GM21737 (cell line): ENCODE results near the gene GLRX.

Source experiments
- ATAC-seq: cut with Tn5 transposase; IDR thresholded peaks from one replicate; pipeline ENCODE4 v1.9.1; 2021; ENCODE audit warnings: mild to moderate bottlenecking, moderate library complexity; ENCODE audit not compliant: unreplicated experiment

The GLRX gene, protein sequence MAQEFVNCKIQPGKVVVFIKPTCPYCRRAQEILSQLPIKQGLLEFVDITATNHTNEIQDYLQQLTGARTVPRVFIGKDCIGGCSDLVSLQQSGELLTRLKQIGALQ

DNA sequence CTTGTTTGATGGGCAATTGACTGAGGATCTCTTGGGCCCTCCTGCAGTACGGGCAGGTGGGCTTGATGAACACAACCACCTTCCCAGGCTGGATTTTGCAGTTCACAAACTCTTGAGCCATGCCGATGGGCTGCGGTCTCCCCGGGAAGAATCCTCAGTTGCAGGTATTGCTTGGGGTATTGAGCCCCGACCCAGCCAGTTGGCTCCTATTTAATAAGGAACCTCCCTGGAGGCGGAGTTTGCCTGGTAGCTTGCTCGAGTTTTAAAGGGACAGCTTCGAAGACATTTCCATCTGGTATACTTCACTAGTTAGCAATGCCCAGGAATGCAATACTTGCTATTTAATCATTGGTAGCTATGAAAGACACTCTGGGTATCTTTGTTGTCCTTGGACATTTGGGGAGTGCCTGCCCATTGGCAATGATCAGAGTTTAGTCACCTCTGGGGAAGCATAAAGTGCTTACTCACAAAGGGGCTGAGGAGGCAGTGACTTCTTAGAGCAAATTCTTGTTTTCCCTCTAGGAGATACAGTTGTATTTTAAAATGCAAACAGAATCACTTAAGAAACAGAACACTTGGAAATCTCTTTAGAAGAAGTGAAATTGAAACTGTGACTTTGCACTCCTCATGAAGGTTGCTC, at the start of gene GLRX:
TSS of gene GLRX (minus strand) at position 185 of the 640 bp plus-strand sequence. CDS start at position 121, 64 bp downstream.
- ATAC-seq, result peak; percentile 52

DNA sequence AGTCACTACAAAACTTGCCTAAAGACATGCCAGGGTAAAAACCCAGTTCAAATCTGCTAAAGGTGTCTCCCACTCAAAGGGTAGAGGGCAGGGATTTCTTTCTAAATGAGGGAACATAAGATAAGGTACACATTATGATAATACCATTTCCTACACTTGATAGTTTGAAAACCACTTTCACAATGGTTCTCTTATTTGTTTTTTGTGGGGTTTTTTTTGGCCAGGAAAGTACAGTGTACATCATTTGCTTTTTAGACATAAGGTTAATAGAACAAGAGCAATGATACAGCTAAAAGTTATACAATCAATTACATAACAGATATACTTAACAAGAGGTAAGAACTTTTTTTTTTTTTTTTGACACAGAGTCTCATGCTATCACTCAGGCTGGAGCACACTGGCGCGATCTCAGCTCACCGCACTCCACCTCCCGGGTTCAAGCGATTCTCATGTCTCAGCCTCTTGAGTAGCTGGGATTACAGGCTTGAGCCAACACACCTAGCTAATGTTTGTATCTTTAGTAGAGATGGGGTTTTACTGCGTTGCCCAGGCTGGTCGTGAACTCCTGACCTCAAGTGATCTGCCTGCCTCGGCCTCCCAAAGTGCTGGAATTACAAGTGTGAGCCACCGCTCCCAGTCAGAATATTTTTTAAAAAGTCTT, 48.8 kb upstream of the GLRX start:
- ATAC-seq, result no peak

DNA sequence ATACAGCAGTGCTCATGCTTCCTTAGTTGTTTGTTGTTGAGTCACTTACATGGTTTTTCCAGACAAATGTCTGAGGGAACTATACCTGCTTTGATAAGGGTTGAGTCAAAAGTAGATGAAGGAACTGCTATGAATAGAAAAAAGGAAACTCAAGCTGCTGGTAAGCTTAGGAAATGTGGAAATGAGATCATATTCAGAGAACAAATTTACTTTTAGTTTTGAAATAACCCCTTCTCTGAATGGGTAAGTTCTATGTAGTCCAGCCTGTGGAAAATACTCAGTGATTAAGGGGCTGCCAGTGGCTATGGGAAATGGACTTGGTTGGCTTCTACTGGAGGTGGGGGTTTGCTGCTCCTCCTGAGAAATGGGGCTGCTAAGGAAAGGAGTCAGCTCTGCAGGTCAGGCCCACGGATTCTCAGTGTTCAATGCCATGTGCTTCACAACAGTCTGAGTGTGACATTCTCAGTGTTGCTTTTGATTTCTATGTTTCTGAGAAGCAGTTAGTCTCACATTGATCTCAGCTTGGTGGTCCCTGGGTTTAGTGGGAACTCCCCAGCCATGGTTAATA, 47.7 kb upstream of the GLRX start:
- ATAC-seq, result peak; percentile 55

DNA sequence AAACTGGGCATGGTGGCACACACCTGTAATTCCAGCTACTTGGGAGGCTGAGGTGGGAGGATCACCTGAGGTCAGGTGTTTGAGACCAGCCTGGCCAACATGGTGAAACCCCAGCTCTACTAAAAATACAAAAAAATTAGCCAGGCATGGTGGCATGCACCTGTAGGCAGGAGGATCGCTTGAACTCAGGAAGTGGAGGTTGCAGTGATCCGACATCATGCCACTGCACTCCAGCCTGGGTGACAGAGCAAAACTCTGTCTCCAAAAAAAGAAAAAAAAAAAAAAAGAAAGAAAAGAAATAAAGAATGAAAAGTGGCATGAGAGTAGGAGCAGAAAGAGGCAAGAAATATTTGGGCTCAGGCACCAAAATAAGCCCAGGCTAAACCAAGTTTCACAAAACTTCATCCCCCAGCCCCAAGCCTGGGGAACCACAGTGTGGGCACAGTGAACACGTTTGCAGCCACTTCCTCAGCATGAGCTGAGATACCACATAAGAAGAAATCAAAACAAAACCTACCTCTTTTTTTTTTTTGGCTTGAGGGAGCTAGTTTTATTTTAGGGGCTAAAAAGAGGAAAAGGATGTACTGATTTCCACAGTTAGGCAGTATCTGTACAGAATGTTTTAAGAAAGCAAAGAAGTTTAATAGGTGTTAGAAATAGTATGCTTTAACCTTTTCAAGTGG, 46.8 kb upstream of the GLRX start:
- peak; percentile 52 for ATAC-seq

DNA sequence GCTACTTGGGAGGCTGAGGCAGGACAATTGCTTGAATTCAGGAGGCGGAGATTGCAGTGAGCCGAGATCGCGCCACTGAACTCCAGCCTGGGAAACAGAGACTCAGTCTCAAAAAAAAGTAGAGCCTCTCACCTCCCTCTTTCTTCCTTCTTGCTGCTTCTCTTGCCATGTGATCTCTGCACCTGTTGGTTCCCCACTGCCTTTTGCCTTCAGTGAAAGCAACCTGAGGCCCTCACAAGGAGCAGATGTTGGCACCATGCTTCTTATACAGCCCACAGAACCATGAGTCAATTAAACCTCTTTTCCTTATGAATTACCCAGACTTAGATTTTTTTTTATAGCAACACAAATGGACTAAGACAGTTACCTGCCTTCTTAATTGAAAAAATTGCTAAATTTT, 45.6 kb upstream of the GLRX start:
- no peak for ATAC-seq

DNA sequence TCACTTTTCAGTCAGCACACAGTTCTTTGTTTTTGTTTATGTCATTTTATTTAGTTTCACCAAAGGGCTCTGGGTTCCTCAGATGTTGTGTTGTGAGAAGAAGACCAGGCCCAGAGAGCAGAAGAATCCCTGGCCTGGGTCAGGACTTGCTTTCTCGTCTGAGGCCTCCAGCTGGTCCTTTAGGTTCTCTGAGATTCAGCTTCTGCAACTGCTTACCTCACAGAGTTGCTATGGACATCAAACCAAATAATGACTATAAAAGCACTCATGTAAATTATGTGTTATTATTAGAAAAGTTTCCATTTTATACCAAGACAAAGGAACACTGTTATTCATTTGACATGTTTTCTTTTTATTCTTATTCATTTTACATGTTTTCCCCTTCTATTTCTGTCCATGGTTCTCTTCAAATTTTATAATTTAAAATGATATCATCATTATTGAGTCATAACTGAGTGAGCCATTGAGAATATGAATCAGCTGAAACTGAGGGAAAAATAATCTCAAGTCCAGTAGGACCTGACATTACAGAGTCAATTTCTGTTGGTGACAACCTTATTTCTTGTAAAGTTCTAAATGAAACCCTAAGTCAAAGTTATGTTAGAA, 44.0 kb upstream of the GLRX start:
- no peak for ATAC-seq

DNA sequence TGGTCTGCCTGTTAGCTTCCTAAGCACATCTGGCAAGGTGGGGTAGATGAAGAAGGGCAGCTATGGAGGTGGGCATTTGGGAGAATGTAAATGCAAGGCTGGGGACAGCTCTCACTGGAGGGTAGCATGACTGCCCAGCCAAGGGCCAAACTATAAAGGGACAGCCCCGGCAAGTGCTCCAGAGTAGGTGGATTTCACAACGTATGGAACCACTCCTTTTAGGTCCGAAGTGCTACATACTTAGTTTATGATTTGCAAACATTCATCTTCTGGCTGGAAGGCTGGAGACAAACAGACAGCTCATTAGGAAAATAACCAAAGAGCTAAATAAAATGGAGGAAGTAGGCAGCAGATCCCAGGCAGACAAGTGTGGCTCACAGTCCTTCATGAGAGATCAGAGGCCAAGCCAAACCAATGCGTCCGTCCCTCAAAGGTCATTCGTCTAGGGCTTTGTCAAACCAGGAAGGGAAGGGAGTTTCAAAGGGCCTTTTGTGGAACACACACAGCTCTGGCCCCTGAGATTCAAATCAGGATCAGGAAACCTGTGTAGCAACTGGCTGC, 42.5 kb upstream of the GLRX start:
- no peak for ATAC-seq

DNA sequence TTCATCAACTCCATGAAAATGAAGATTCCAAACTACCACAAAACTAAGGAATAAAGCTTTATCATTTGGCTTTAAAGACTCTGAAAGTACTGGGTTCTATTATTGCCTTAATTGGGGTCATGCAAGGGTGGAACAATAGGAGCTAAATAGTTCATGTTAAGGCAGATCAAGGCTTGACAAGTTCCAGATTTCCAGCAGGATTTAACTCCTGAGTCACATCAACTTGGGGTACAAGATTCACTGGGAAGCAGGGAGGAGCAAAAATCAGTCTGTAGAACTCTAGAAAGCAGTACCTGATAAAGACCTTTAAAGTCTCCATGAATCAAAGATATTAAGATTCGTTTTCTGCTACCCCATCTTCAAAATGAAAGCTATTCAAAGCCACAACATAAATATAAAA, 41.9 kb upstream of the GLRX start:
- ATAC-seq, result no peak

DNA sequence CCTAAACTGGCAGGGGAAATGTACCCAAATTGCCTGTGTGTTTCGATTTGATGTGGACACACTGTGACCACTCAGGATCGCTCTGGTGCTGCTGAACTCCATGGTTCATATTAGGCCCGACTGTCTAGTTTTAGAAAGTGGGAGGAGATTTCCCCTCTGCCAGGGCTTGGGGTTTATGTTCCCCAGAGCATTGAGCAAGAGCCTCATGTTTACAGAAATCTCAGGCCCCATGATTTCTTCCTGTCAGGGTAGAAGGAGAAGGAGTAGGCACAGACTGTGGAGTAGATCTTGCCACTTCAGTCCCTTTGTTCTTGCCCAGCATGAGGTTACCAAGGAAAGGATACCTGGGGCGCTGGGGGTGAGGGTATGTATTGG, 40.8 kb upstream of the GLRX start:
- ATAC-seq, result no peak

DNA sequence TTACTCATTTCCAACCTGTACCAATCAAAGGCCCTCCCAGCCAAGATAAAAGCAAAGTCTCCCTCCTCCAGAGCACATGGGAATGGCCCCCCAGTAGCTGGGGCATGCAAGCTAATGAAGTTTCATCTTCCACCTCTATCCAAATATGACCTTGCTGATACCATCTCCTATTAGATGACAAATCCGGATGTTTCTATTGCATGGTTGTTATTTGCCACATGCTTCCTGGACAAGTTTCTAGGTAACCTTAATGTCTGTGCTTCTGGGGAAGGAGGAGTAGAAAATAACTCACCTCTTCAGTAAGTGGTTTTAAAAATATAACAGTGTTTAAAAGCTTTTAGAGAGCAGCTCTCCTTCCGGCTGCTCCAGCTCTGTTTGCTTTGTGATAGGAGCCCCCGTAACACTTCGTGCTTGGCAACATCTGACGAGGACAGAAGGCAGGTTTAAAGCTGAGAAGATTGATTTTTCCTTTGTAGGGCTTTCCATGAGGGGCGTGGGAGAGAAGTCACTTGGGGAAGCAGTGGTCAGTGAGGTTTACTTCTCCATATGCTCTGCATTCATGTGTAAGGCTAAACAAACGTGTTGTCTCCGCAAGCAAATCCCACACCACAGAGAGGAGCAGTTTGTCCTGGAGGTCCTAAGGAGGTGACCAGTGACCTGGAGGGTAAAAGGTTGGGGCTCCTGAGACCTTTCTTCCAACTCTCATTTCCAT, 40.3 kb upstream of the GLRX start:
- no peak for ATAC-seq

DNA sequence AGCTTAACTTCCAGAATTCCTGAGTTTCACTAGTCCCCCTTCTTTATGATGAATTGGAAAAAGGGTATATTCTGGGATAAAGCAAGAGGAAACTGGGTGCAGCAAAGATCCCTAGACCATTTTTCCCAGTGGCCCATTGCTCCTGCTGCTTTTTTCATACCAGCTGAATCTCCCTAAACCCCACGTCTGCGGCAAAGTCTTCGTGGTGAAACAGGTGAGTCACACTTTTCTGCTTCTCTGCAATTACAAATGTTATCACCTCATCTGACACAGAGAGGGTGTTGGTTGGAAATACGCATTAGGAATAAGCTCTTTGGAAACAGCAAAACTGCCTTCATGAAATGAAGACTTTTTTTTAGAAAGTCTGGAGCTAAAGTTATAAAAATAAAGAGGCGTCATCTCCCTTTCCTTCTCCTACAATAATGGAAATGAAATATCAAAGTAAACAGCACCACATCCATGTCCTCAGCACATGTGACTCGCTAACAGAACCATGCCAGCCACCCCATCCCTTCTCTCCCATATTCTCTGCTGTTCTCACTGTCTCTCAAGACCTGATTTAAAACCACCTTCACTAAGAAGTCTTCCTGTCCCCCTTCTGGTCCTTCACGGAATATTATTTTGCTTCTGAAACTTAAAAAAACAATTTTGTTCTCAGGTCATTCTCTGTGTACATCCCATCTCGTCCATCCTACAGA, 39.5 kb upstream of the GLRX start:
- no peak for ATAC-seq

DNA sequence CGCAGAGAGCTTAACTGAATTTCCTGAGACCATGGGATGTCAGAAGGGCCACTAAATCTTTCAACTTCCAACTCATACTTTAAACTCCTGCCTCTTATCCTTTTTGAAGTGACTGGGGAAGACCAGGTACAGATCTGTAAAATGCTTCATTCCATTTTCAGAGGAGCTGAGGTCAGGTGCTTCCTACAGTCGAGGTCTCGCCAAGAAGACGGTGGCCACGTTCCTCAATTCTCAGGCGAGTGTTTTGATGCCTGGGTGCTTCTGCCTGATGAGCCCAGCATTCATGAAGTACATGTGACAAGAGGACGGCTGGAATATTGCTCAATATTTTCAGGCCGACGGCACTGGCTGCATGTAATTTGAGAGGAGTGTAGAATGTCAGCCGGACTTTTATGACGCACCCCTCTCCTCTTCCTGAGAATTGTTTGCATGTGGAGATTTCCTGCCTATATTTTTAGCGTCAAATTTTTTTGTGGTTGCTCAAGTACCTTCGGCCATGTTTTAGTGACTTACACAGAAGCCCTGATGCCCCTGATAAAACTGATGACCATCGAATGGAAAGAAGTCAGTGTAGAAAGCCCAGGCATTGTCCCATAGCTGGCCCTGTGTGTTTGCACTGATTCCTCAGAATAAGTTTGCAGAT, 38.8 kb upstream of the GLRX start:
- ATAC-seq, result no peak

DNA sequence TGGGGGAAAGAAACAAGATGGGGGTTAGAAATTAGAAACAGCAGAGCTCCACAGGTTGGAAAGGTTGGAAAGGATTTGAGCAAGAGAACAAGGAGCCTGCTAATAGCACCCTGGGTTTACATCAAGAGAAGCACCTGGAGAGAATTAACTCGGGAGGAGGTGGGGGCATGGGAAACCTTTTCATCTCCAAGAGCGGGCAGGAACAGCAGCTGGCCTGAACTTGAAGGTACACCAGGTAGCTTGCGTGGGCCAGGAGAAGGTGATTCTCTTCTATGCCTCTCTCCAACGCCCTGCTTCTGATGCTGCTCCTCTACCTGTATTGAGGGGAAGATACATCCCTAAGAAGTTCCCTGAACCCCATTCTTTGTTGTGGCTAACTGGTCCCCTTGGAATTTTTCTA, 37.1 kb upstream of the GLRX start:
- ATAC-seq, result no peak

DNA sequence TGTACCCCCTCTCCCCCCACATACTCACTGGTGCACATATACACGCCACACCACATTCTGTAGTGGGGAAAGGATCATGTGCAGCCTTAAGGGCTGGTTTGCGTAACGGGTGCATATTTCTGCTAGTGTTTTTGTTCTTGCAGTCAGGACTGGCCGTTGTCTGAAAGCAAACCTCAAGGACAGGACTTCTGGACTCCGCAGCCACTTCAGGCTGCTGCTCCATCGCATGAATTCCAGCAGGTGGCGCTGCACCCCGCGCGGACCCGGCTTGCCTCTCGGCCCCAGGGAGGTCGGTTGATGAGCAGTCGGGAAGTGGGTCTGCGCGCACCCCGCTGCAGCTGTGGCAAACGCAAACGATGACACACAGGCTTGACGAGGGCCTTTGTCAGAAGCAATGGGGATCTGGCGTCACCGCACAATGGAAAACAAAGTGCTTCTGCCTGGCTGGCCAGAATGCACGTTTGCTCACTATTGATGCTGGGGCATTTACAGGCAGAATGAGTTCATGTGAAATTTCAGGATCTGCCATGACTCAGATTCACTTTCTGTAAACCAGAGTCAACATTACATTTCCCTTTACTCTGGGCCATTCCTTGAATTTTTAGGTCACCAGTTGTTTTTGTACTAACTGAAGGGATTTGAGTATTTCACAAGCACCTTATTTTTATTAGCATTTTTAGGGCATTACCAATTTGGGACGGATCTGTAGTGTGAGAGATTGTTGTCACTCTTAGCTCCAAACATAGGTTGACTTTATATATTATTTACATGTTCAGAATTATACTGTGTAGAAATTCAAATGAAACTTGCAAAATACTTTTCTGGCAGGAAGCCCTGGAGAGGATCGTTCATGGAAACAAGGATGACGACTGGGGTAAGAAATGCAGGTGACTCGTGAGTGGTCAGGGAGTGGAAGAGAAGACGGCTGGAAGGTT, 36.4 kb upstream of the GLRX start:
- ATAC-seq, result peak; percentile 94

DNA sequence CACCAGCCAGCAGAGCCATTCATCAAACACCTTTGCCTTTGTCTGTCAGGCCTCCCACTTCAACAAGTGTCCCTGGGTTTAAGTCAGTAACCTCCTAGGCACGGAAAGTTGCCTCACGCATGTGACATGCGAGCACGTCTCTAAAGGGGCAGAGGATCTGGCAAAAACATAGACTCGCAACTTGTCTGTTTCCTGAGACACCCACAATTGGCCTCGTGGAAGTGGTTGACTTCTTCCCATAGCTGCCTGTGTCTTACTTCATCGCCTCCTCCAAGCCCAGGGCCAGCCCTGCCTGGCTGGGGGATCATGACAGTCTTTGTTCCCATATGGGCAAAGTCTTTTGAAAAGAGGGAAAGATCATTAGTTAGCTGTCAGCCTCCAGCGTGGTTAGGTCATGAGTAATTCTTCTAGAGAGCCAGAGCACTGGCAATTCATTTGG, 35.5 kb upstream of the GLRX start:
- no peak for ATAC-seq

DNA sequence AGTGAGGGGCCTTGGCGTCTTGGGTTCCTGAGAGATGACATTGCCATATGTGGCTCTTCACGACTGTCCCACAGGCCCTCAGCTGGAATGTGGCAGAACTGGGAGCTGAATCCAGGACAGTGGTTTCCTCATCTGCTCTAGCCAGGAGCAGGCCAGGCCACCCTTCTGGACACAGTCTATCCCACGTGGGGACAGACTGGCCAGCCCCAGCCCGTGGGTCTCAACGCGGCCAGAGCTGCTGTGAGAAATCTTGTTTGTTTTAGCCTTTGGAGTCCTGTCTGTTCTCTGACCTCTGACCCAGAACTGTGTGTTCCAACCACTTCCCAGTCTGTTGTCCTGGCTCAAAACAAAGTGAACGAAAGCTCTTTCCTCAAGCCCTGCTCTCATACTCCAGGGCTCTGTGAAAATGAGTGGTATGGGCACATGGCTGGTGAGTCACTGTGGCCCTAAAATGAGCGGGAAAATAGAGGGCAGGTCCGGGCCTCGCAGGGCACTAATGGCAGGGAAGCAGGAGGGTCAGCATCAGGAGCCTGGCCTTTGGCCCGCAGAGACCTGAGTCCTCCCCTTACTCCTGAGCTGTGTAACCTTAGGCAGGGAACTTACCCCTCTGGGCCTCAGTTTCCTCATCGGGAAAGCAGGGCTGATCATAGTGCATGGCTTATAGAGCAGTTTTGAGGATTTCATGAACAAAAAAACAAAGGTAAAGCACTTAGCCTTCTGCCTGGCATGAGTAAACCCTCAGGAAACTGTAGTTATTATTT, 34.8 kb upstream of the GLRX start:
- no peak for ATAC-seq

DNA sequence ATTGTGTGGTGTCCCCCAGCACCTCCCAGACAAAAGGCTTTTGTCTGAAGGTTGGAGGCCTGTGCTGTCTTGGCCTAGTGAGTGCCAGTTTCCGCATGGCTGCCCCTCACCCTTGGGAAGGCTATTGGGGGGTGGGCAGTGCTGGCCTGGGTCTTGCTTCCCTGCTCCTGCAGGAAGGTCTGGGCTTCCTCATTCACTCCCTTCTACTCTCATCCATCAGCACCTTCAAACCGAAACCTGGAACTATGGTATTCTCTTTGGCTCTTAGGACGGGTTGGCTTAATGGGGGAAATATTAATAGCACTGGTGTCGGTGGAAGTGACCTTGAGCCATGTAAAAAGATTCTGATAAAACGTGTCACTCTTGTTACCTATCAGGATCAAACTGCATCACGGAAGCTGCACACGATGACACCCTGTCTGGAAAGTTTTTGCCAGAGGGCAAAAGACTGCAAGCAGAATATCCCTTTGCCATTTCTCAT, 34.0 kb upstream of the GLRX start:
- ATAC-seq, result no peak
